A549 (cell line): Measurements from ENCODE around the gene FOXP1. TPM values are rescaled to one million over a fixed set of nuclear protein-coding genes. Genes with fewer than 3 reads are reported as not detected.

Experiments used
- ATAC-seq, 2 experiments: fragments of 200-7000 bp in 1 of 2; fragments of >200 bp in 1 of 2; cut with Nextera tagmentation in 1 of 2; cut with Tn5 transposase in 1 of 2; 3 replicates each; pipeline versions ENCODE4 v1.8.0 to v1.9.1; 2018 to 2020; ENCODE audit warnings: mild to moderate bottlenecking in 1 of 2, moderate library complexity in 1 of 2
- CTCF ChIA-PET: fragments of 300-600 bp; sonication (Branson Sonifier 250); formaldehyde crosslinking; extraction: SDS; loops from one replicate; lab custom pipeline; 2021; ENCODE audit warnings: antibody characterized with exemption, inconsistent platforms; lab: Yijun Ruan, JAX
- POLR2A ChIA-PET: fragments of 350-600 bp; formaldehyde crosslinking; extraction: SDS; loops from one replicate; lab custom pipeline; 2021; ENCODE audit warnings: antibody characterized with exemption, inconsistent platforms; lab: Yijun Ruan, JAX
- DNase-seq, 2 experiments: peaks; one replicate each; pipeline versions ENCODE4 v3.0.0 to v3.0.0-alpha.2; 2011 to 2016; ENCODE audit warnings: low read depth in 1 of 2, low spot score in 1 of 2
- FAIRE-seq: peaks from 2 replicates; lab custom pipeline; 2011; peaks lifted over from hg19 to GRCh38; lab: Jason Lieb, UNC
- H3K27ac ChIP-seq, 2 experiments: fragments of >200 bp; sonication (Bioruptor Twin); formaldehyde crosslinking; 3 replicates each; pipeline ENCODE4 v1.5.1; 2016 to 2017
- H3K4me1 ChIP-seq: fragments of >200 bp; sonication (Bioruptor Twin); formaldehyde crosslinking; 3 replicates; pipeline ENCODE4 v1.6.1; 2016
- H3K4me2 ChIP-seq: fragments of >200 bp; sonication (Bioruptor Twin); formaldehyde crosslinking; 3 replicates; pipeline ENCODE4 v1.6.1; 2016
- H3K4me3 ChIP-seq: fragments of >200 bp; sonication (Bioruptor Twin); formaldehyde crosslinking; 3 replicates; pipeline ENCODE4 v1.5.1; 2016
- H3K9me3 ChIP-seq: fragments of >200 bp; sonication (Bioruptor Twin); formaldehyde crosslinking; 3 replicates; pipeline ENCODE4 v1.6.1; 2016
- BCL3 ChIP-seq: fragments of >200 bp; sonication (Bioruptor Twin); formaldehyde crosslinking; IDR thresholded peaks from 3 replicates; pipeline ENCODE4 v1.6.1; 2016
- CBX2 ChIP-seq: fragments of 200-600 bp; sonication (generic); IDR thresholded peaks from 2 replicates; pipeline ENCODE4 v1.6.1; 2016; ENCODE audit warnings: low read depth, mild to moderate bottlenecking, borderline replicate concordance
- CEBPB ChIP-seq, 2 experiments: fragments of >200 bp in 1 of 2; sonication (Bioruptor Twin) in 1 of 2; formaldehyde crosslinking in 1 of 2; IDR thresholded peaks; 2 replicates each; pipeline ENCODE4 v1.6.1; 2012 to 2016
- E2F6 ChIP-seq: IDR thresholded peaks from 2 replicates; pipeline ENCODE4 v1.6.1; 2012; ENCODE audit warnings: low read depth, borderline replicate concordance
- EHF ChIP-seq: fragments of 250-450 bp; sonication (Bioruptor Pico); IDR thresholded peaks from 2 replicates; pipeline ENCODE4 v1.5.0; 2020; ENCODE audit warnings: mild to moderate bottlenecking
- ELK1 ChIP-seq: fragments of 150-350 bp; IDR thresholded peaks from 2 replicates; pipeline ENCODE4 v1.6.1; 2014; ENCODE audit warnings: low read depth, mild to moderate bottlenecking, low read length
- EP300 ChIP-seq, 2 experiments: fragments of >200 bp; sonication (Bioruptor Twin); formaldehyde crosslinking; IDR thresholded peaks; 2 replicates in 1 of 2; 3 replicates in 1 of 2; pipeline ENCODE4 v1.6.1; 2016 to 2017
- FOSL2 ChIP-seq, 2 experiments: fragments of 450-650 bp in 1 of 2; fragments of >200 bp in 1 of 2; sonication (Bioruptor Twin) in 1 of 2; formaldehyde crosslinking; IDR thresholded peaks; 2 replicates each; pipeline versions ENCODE4 v1.5.0 to v1.6.1; 2016 to 2020; ENCODE audit warnings: mild to moderate bottlenecking in 1 of 2, moderate library complexity in 1 of 2
- FOXS1 ChIP-seq: fragments of 250-450 bp; sonication (Bioruptor Pico); IDR thresholded peaks from 2 replicates; pipeline ENCODE4 v1.5.0; 2020; ENCODE audit warnings: mild to moderate bottlenecking, moderate library complexity
- HOXB13 ChIP-seq: fragments of 250-450 bp; sonication (Bioruptor Pico); IDR thresholded peaks from 2 replicates; pipeline ENCODE4 v1.5.0; 2020; ENCODE audit warnings: low read depth, mild to moderate bottlenecking, moderate library complexity
- JUNB ChIP-seq: fragments of >200 bp; sonication (Bioruptor Twin); formaldehyde crosslinking; IDR thresholded peaks from 2 replicates; pipeline ENCODE4 v1.6.1; 2016
- KDM5A ChIP-seq: fragments of 200-600 bp; sonication (generic); IDR thresholded peaks from 2 replicates; pipeline ENCODE4 v1.6.1; 2016; ENCODE audit warnings: antibody characterized with exemption, mild to moderate bottlenecking
- NR3C1 ChIP-seq: fragments of >200 bp; sonication (Bioruptor Twin); formaldehyde crosslinking; IDR thresholded peaks from 3 replicates; pipeline ENCODE4 v1.6.1; 2017
- PBX3 ChIP-seq: IDR thresholded peaks from 2 replicates; pipeline ENCODE4 v1.6.1; 2012
- PHF8 ChIP-seq: fragments of 200-600 bp; sonication (generic); IDR thresholded peaks from 2 replicates; pipeline ENCODE4 v1.6.1; 2016; ENCODE audit warnings: low read depth, mild to moderate bottlenecking, antibody characterized with exemption, moderate library complexity, borderline replicate concordance
- RARB ChIP-seq: fragments of 250-450 bp; sonication (Bioruptor Pico); IDR thresholded peaks from 2 replicates; pipeline ENCODE4 v1.8.0; 2021; ENCODE audit warnings: mild to moderate bottlenecking, moderate library complexity
- REST ChIP-seq: fragments of 200-600 bp; sonication (generic); IDR thresholded peaks from 2 replicates; pipeline ENCODE4 v1.6.1; 2016; ENCODE audit warnings: antibody characterized with exemption, mild to moderate bottlenecking, moderate library complexity
- SMC3 ChIP-seq: fragments of >200 bp; sonication (Bioruptor Twin); formaldehyde crosslinking; IDR thresholded peaks from 3 replicates; pipeline ENCODE4 v1.6.1; 2018; ENCODE audit warnings: inconsistent platforms
- TFCP2L1 ChIP-seq: fragments of 250-450 bp; sonication (Bioruptor Pico); IDR thresholded peaks from 2 replicates; pipeline ENCODE4 v1.5.0; 2021; ENCODE audit warnings: mild to moderate bottlenecking
- TP53 ChIP-seq: fragments of 250-450 bp; sonication (Bioruptor Pico); IDR thresholded peaks from 2 replicates; pipeline ENCODE4 v1.5.0; 2021; ENCODE audit warnings: mild to moderate bottlenecking, moderate library complexity
- USF2 ChIP-seq: fragments of 450-650 bp; IDR thresholded peaks from 2 replicates; pipeline ENCODE4 v1.6.1; 2014; ENCODE audit warnings: antibody characterized with exemption
- ZSCAN20 ChIP-seq: fragments of 250-450 bp; sonication (Bioruptor Pico); IDR thresholded peaks from 2 replicates; pipeline ENCODE4 v1.8.0; 2022; ENCODE audit warnings: mild to moderate bottlenecking, moderate library complexity
- WGBS: methylation state at CpG from one replicate; pipeline ENCODE4 v1.1.6; 2017; ENCODE audit errors: missing lambda C conversion rate; 5-methylcytosine and 5-hydroxymethylcytosine counted together
- polyA plus RNA-seq, 4 experiments: library from polyadenylated mRNA; depleted of rRNA in 3 of 4; stranded (reverse); fragments of >200 nt; fragmentation: RNase III in 1 of 4; extraction: RNeasy Plus Mini Kit Qiagen cat#74134 plus additional on column Dnase treatment in 1 of 4; gene quantifications; 2 replicates in 3 of 4; 3 replicates in 1 of 4; pipeline ENCODE4 v1.2.3, GENCODE V29; 2011 to 2017

FOXP1 gene
- polyA plus RNA-seq, 2 of the 4 experiments (the other 2 are of a cell fraction), result 12.8 to 13.9 TPM

- 63% methylated on average over 3 of the region's 3 CpGs for WGBS
- FAIRE-seq, result no peak
Measured at GRCh38 chr3:71318458-71318827, 265.1 kb downstream of the FOXP1 start.

GRCh38 chr3:71317749-71318457 is 265.6 kb downstream of the FOXP1 start:
- H3K4me1 ChIP-seq, result peaks cover 11% of the 10 kb centered on the region
- ATAC-seq, result no peak
- CTCF ChIA-PET, result no interaction called here
- DNase-seq, result no peak
- no peak overlapping the region for H3K4me3 ChIP-seq
- no peak overlapping the region for H3K27ac ChIP-seq
- 65% methylated on average over 5 of the region's 5 CpGs for WGBS
- POLR2A ChIA-PET, result no interaction called here
- H3K9me3 ChIP-seq, result no peaks in the 10 kb centered on the region
- peak overlapping the region; percentile 39 for H3K4me2 ChIP-seq
- no peak for FAIRE-seq
- no peak for TF ChIP-seq KDM5A
- TF ChIP-seq CBX2, result no peak
- no peak for TF ChIP-seq TP53 (CRISPR knock-in tag)
- no peak for TF ChIP-seq ELK1
- TF ChIP-seq TFCP2L1 (CRISPR knock-in tag), result no peak
- TF ChIP-seq EP300 (IDR thresholded peaks at IDR 0.05), result no peak
- TF ChIP-seq ZSCAN20 (CRISPR knock-in tag), result no peak
- TF ChIP-seq FOSL2 (IDR thresholded peaks at IDR 0.05), result no peak
- TF ChIP-seq FOSL2 (CRISPR knock-in tag; IDR thresholded peaks at IDR 0.05), result no peak
- no peak for TF ChIP-seq SMC3
- TF ChIP-seq HOXB13 (CRISPR knock-in tag), result no peak
- no peak for TF ChIP-seq NR3C1
- no peak for TF ChIP-seq CEBPB (IDR thresholded peaks at IDR 0.05)
- no peak for TF ChIP-seq USF2
- TF ChIP-seq EHF (CRISPR knock-in tag), result no peak

More at GRCh38 chr3:71318458-71318827, 265.1 kb downstream of the FOXP1 start:
- peak overlapping the region; percentile 39 for H3K4me2 ChIP-seq
- no peak overlapping the region for H3K27ac ChIP-seq
- ChIA-PET POLR2A (no interaction called here), CTCF (no interaction called here)
- ATAC-seq, result no peak
- no peak for DNase-seq
- H3K9me3 ChIP-seq, result no peaks in the 10 kb centered on the region
- no peak overlapping the region for H3K4me3 ChIP-seq
- peaks cover 11% of the 10 kb centered on the region for H3K4me1 ChIP-seq
- TF ChIP-seq ZSCAN20 (CRISPR knock-in tag) (no peak), EHF (CRISPR knock-in tag) (no peak), PBX3 (no peak), BCL3 (no peak), JUNB (no peak), PHF8 (no peak), RARB (CRISPR knock-in tag) (no peak), FOXS1 (CRISPR knock-in tag) (no peak), REST (no peak), E2F6 (no peak)
